ENCODE data around the gene GSTP1.
"Not testable (repeated sequence)": the region's sequence is repeated elsewhere in the genome, so short reads cannot be mapped to it uniquely, and the experiment has no call there.

The GSTP1 gene

GRCh38 chr11:67599149-67599548 is 15.5 kb downstream of the GSTP1 start:
- DNase-seq = no peak

- DNase-seq = no peak
Observed at GRCh38 chr11:67600324-67601029, 16.9 kb downstream of the GSTP1 start.

GRCh38 chr11:67601098-67601497 is 17.5 kb downstream of the GSTP1 start:
- no peak for DNase-seq

GRCh38 chr11:67604119-67604518 is 20.5 kb downstream of the GSTP1 start:
- not testable (repeated sequence) for DNase-seq

- no peak for DNase-seq
Observed at GRCh38 chr11:67604815-67605214, 21.2 kb downstream of the GSTP1 start.

- DNase-seq = no peak
Observed at GRCh38 chr11:67605231-67606011, 21.8 kb downstream of the GSTP1 start.

- DNase-seq = no peak
Observed at GRCh38 chr11:67606093-67606491, 22.5 kb downstream of the GSTP1 start.

- peak; percentile 94 for DNase-seq
Observed at GRCh38 chr11:67606492-67607295, 23.1 kb downstream of the GSTP1 start, which contains the start of gene NDUFV1. Gene NDUFV1 (plus strand): TSS chr11:67606936. CDS start chr11:67607005, 69 bp downstream.

GRCh38 chr11:67607507-67607906 is 23.9 kb downstream of the GSTP1 start:
- no peak for DNase-seq

- DNase-seq = no peak
Observed at GRCh38 chr11:67608486-67608885, 24.9 kb downstream of the GSTP1 start.

GRCh38 chr11:67609316-67609715 is 25.7 kb downstream of the GSTP1 start:
- no peak for DNase-seq

- no peak for DNase-seq
Observed at GRCh38 chr11:67610302-67610868, 26.8 kb downstream of the GSTP1 start.

- DNase-seq = no peak
Observed at GRCh38 chr11:67611165-67611564, 27.6 kb downstream of the GSTP1 start.

- no peak for DNase-seq
Observed at GRCh38 chr11:67611704-67612587, 28.3 kb downstream of the GSTP1 start.

GRCh38 chr11:67612751-67613150 is 29.1 kb downstream of the GSTP1 start:
- DNase-seq = no peak

GRCh38 chr11:67613313-67613959 is 29.8 kb downstream of the GSTP1 start:
- no peak for DNase-seq

GRCh38 chr11:67613960-67614715 is 30.5 kb downstream of the GSTP1 start:
- DNase-seq = peak; percentile 92

- peak; percentile 59 for DNase-seq
Observed at GRCh38 chr11:67614730-67615714, 31.4 kb downstream of the GSTP1 start.

- DNase-seq = peak; percentile 19
Observed at GRCh38 chr11:67615728-67616430, 32.3 kb downstream of the GSTP1 start.
